ENCODE results near the gene PSMB2. TPM values are rescaled to one million over a fixed set of nuclear protein-coding genes. Genes with fewer than 3 reads are reported as not detected.

PSMB2 gene
- total and polyA plus RNA-seq, 2 of the 8 experiments (the other 6 are each of a cell fraction or from before 2014, with no cell fraction given): 91.4 to 101 TPM

- TF ChIP-seq, protein P1, sequence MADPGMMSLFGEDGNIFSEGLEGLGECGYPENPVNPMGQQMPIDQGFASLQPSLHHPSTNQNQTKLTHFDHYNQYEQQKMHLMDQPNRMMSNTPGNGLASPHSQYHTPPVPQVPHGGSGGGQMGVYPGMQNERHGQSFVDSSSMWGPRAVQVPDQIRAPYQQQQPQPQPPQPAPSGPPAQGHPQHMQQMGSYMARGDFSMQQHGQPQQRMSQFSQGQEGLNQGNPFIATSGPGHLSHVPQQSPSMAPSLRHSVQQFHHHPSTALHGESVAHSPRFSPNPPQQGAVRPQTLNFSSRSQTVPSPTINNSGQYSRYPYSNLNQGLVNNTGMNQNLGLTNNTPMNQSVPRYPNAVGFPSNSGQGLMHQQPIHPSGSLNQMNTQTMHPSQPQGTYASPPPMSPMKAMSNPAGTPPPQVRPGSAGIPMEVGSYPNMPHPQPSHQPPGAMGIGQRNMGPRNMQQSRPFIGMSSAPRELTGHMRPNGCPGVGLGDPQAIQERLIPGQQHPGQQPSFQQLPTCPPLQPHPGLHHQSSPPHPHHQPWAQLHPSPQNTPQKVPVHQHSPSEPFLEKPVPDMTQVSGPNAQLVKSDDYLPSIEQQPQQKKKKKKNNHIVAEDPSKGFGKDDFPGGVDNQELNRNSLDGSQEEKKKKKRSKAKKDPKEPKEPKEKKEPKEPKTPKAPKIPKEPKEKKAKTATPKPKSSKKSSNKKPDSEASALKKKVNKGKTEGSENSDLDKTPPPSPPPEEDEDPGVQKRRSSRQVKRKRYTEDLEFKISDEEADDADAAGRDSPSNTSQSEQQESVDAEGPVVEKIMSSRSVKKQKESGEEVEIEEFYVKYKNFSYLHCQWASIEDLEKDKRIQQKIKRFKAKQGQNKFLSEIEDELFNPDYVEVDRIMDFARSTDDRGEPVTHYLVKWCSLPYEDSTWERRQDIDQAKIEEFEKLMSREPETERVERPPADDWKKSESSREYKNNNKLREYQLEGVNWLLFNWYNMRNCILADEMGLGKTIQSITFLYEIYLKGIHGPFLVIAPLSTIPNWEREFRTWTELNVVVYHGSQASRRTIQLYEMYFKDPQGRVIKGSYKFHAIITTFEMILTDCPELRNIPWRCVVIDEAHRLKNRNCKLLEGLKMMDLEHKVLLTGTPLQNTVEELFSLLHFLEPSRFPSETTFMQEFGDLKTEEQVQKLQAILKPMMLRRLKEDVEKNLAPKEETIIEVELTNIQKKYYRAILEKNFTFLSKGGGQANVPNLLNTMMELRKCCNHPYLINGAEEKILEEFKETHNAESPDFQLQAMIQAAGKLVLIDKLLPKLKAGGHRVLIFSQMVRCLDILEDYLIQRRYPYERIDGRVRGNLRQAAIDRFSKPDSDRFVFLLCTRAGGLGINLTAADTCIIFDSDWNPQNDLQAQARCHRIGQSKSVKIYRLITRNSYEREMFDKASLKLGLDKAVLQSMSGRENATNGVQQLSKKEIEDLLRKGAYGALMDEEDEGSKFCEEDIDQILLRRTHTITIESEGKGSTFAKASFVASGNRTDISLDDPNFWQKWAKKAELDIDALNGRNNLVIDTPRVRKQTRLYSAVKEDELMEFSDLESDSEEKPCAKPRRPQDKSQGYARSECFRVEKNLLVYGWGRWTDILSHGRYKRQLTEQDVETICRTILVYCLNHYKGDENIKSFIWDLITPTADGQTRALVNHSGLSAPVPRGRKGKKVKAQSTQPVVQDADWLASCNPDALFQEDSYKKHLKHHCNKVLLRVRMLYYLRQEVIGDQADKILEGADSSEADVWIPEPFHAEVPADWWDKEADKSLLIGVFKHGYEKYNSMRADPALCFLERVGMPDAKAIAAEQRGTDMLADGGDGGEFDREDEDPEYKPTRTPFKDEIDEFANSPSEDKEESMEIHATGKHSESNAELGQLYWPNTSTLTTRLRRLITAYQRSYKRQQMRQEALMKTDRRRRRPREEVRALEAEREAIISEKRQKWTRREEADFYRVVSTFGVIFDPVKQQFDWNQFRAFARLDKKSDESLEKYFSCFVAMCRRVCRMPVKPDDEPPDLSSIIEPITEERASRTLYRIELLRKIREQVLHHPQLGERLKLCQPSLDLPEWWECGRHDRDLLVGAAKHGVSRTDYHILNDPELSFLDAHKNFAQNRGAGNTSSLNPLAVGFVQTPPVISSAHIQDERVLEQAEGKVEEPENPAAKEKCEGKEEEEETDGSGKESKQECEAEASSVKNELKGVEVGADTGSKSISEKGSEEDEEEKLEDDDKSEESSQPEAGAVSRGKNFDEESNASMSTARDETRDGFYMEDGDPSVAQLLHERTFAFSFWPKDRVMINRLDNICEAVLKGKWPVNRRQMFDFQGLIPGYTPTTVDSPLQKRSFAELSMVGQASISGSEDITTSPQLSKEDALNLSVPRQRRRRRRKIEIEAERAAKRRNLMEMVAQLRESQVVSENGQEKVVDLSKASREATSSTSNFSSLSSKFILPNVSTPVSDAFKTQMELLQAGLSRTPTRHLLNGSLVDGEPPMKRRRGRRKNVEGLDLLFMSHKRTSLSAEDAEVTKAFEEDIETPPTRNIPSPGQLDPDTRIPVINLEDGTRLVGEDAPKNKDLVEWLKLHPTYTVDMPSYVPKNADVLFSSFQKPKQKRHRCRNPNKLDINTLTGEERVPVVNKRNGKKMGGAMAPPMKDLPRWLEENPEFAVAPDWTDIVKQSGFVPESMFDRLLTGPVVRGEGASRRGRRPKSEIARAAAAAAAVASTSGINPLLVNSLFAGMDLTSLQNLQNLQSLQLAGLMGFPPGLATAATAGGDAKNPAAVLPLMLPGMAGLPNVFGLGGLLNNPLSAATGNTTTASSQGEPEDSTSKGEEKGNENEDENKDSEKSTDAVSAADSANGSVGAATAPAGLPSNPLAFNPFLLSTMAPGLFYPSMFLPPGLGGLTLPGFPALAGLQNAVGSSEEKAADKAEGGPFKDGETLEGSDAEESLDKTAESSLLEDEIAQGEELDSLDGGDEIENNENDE (IDR thresholded peaks at IDR 0.05; ENCODE audit: insufficient replicate concordance, low read length): no peak
- TF ChIP-seq EGR1 (IDR thresholded peaks at IDR 0.05; ENCODE audit: borderline replicate concordance, low read depth, low read length) (no peak), CBX5 (IDR thresholded peaks at IDR 0.05; ENCODE audit: low read depth, low read length) (no peak), POLR2A (IDR thresholded peaks at IDR 0.05; ENCODE audit: control extremely low read depth in 1 of 2, low read depth in 2 of 2, low read length in 2 of 2) (no peak), SP4 (IDR thresholded peaks at IDR 0.05; ENCODE audit: low read length) (no peak), ZNF274 (IDR thresholded peaks at IDR 0.05; ENCODE audit: borderline replicate concordance, extremely low read depth, low read length) (no peak), RFX5 (IDR thresholded peaks at IDR 0.05; ENCODE audit: borderline replicate concordance, low read depth, low read length) (no peak)
- TF ChIP-seq, protein P2, sequence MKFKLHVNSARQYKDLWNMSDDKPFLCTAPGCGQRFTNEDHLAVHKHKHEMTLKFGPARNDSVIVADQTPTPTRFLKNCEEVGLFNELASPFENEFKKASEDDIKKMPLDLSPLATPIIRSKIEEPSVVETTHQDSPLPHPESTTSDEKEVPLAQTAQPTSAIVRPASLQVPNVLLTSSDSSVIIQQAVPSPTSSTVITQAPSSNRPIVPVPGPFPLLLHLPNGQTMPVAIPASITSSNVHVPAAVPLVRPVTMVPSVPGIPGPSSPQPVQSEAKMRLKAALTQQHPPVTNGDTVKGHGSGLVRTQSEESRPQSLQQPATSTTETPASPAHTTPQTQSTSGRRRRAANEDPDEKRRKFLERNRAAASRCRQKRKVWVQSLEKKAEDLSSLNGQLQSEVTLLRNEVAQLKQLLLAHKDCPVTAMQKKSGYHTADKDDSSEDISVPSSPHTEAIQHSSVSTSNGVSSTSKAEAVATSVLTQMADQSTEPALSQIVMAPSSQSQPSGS (IDR thresholded peaks at IDR 0.05; ENCODE audit: low read length): no peak
These were observed 29.7 kb downstream of the PSMB2 start (continued) for GRCh38 chr1:35611655-35612054.

All from H1 (cell line).